HepG2 (cell line): ENCODE measurements around the gene GGA1. TPM values are rescaled to one million over a fixed set of nuclear protein-coding genes. Genes with fewer than 3 reads are reported as not detected.
A peak's percentile ranks its signal among the peaks of the same experiment; 100 is the strongest.

Experiments
- ATAC-seq: fragments of 200-7000 bp; cut with Tn5 transposase; 3 replicates; pipeline ENCODE4 v1.9.1; 2020; ENCODE audit warnings: mild to moderate bottlenecking, moderate library complexity
- BruUV-seq: library from RNA; stranded (reverse); fragments of 400-500 nt; replicated peaks from 2 replicates; lab custom pipeline; 2021; lab: Mats Ljungman, UMichigan
- CTCF ChIA-PET: fragments of 300-600 bp; formaldehyde crosslinking; extraction: SDS; loops from one replicate; lab custom pipeline; 2021; ENCODE audit warnings: low total read pairs, inconsistent platforms, low intra/inter-chr PET ratio; lab: Yijun Ruan, JAX
- POLR2A ChIA-PET: fragments of 350-600 bp; sonication (Branson Sonifier 250); formaldehyde crosslinking; loops from one replicate; lab custom pipeline; 2020; ENCODE audit warnings: antibody characterized with exemption, inconsistent platforms; lab: Yijun Ruan, JAX
- DNase-seq: peaks from one replicate; pipeline ENCODE4 v3.0.0-alpha.2; 2015; ENCODE audit warnings: low spot score
- FAIRE-seq: peaks from 3 replicates; lab custom pipeline; 2011; peaks lifted over from hg19 to GRCh38; lab: Jason Lieb, UNC
- H2AFZ ChIP-seq: one replicate; pipeline ENCODE4 v1.6.1; 2011; ENCODE audit warnings: low read length, inconsistent platforms
- H3K27ac ChIP-seq: fragments of 300-600 bp; 3 replicates; pipeline ENCODE4 v1.8.0; 2011; ENCODE audit warnings: mixed run types, mild to moderate bottlenecking, mixed read lengths, low read length, inconsistent platforms; ENCODE audit not compliant: insufficient read depth; ENCODE audit errors: extremely low read length
- H3K27me3 ChIP-seq, 2 experiments: fragments of 200-600 bp in 1 of 2; 2 replicates in 1 of 2; 3 replicates in 1 of 2; pipeline versions ENCODE4 v1.6.0 to v1.8.0; 2011; ENCODE audit warnings: low read length in 2 of 2, mild to moderate bottlenecking in 2 of 2, moderate library complexity in 2 of 2, inconsistent platforms in 1 of 2; ENCODE audit not compliant: insufficient read depth in 2 of 2, control insufficient read depth in 1 of 2
- H3K36me3 ChIP-seq, 2 experiments: fragments of 200-600 bp in 1 of 2; replicated peaks in 1 of 2; 2 replicates in 1 of 2; 3 replicates in 1 of 2; pipeline versions ENCODE4 v1.5.1 to v1.8.0; 2011; ENCODE audit warnings: low read length in 2 of 2, inconsistent platforms in 1 of 2; ENCODE audit not compliant: insufficient read depth in 2 of 2, control insufficient read depth in 1 of 2
- H3K4me1 ChIP-seq: 2 replicates; pipeline ENCODE4 v1.5.1; 2012; ENCODE audit warnings: low read length, inconsistent platforms; ENCODE audit not compliant: insufficient read depth
- H3K4me2 ChIP-seq: 2 replicates; pipeline ENCODE4 v1.6.0; 2011; ENCODE audit warnings: low read depth, low read length, inconsistent platforms
- H3K4me3 ChIP-seq, 3 experiments: fragments of 200-600 bp in 1 of 3; sonication (generic), shearing (Covaris generic) in 1 of 3; replicated peaks in 1 of 3; 2 replicates each; pipeline ENCODE4 v1.5.1; 2011 to 2016; ENCODE audit warnings: low read length in 3 of 3, inconsistent platforms in 2 of 3, low read depth in 2 of 3, mild to moderate bottlenecking in 2 of 3, control low read depth in 1 of 3, mixed read lengths in 1 of 3; ENCODE audit not compliant: insufficient read depth in 1 of 3
- H3K79me2 ChIP-seq: one replicate; pipeline ENCODE4 v1.6.1; 2011; ENCODE audit warnings: low read length, inconsistent platforms; ENCODE audit not compliant: insufficient read depth
- H3K9ac ChIP-seq: 2 replicates; pipeline ENCODE4 v1.6.0; 2011; ENCODE audit warnings: mild to moderate bottlenecking, low read depth, low read length, inconsistent platforms; ENCODE audit not compliant: insufficient read depth
- H3K9me3 ChIP-seq: 2 replicates; pipeline ENCODE4 v1.5.1; 2012; ENCODE audit warnings: mild to moderate bottlenecking, low read length
- H4K20me1 ChIP-seq: 2 replicates; pipeline ENCODE4 v1.6.0; 2011; ENCODE audit warnings: inconsistent platforms, mild to moderate bottlenecking, low read length, moderate library complexity; ENCODE audit not compliant: insufficient read depth
- ETV5 ChIP-seq: IDR thresholded peaks from 2 replicates; pipeline ENCODE4 v1.6.1; 2018; ENCODE audit warnings: missing biosample characterization, missing genetic modification reagents, inconsistent platforms, borderline replicate concordance
- HNRNPH1 ChIP-seq: fragments of 200-400 bp; formaldehyde crosslinking; optimal IDR thresholded peaks from 2 replicates; pipeline ENCODE3; 2017; ENCODE audit warnings: mild to moderate bottlenecking, low read depth, low read length
- RBM22 ChIP-seq: fragments of 200-400 bp; formaldehyde crosslinking; optimal IDR thresholded peaks from 2 replicates; pipeline ENCODE3; 2017; ENCODE audit warnings: mild to moderate bottlenecking, low read length, moderate library complexity
- SIX4 ChIP-seq: sonication (generic); formaldehyde crosslinking; IDR thresholded peaks from 2 replicates; pipeline ENCODE4 v1.4.0; 2020; ENCODE audit warnings: missing genetic modification reagents
- SYNCRIP ChIP-seq: fragments of 200-400 bp; formaldehyde crosslinking; IDR thresholded peaks from 2 replicates; pipeline ENCODE4 v1.6.1; 2018; ENCODE audit warnings: mild to moderate bottlenecking, low read depth, low read length; ENCODE audit not compliant: insufficient read depth
- TOPORS ChIP-seq: sonication (generic); formaldehyde crosslinking; IDR thresholded peaks from 2 replicates; pipeline ENCODE4 v1.8.0; 2023; ENCODE audit warnings: mild to moderate bottlenecking, missing genetic modification reagents
- ZNF12 ChIP-seq: sonication (generic); formaldehyde crosslinking; IDR thresholded peaks from 2 replicates; pipeline ENCODE4 v1.5.0; 2020; ENCODE audit warnings: missing genetic modification reagents
- ZNF652 ChIP-seq: IDR thresholded peaks from 2 replicates; pipeline ENCODE4 v1.6.1; 2016; ENCODE audit warnings: low read depth, borderline replicate concordance
- WGBS: methylation state at CpG from one replicate; pipeline ENCODE4 v1.1.6; 2017; ENCODE audit warnings: low lambda C conversion rate; 5-methylcytosine and 5-hydroxymethylcytosine counted together
- in situ Hi-C: cut with HindIII; loops from 2 replicates; pipeline ENCODE4 v1.10.0; 2017; ENCODE audit warnings: low pct_unique_long_range_greater_than_20kb; ENCODE audit not compliant: extremely low pct_ligation_motif_present
- intact Hi-C: fragments of 100-400 bp; cut with micrococcal nuclease; formaldehyde crosslinking; loops from one replicate; pipeline ENCODE4 v1.10.0; 2022; ENCODE audit not compliant: unreplicated experiment
- polyA plus RNA-seq, 8 experiments: library from polyadenylated mRNA; depleted of rRNA in 3 of 8; stranded (reverse) in 7 of 8; unstranded in 1 of 8; fragments of >200 nt; fragmentation: Illumina TruSeq in 4 of 8; extraction: Trizol in 4 of 8; gene quantifications; 2 replicates each; pipeline versions ENCODE4 v1.2.1 to v1.2.3, GENCODE V29; 2011 to 2016; ENCODE audit warnings: low read depth in 4 of 8, missing spikeins in 1 of 8, mixed read lengths in 1 of 8; ENCODE audit not compliant: insufficient read depth in 1 of 8
- total RNA-seq, 5 experiments: library from RNA; depleted of rRNA; stranded (reverse); fragments of >200 nt; fragmentation: Illumina TruSeq; extraction: Trizol; gene quantifications; 2 replicates each; pipeline ENCODE4 v1.2.3, GENCODE V29; 2016; ENCODE audit warnings: low read depth in 1 of 5
- TF ChIP-seq, protein P1 (sequence below): sonication (generic); formaldehyde crosslinking; IDR thresholded peaks from 2 replicates; pipeline ENCODE4 v1.9.0; 2021; ENCODE audit warnings: missing genetic modification reagents, borderline replicate concordance
- TF ChIP-seq, protein P2 (sequence below): sonication (generic); formaldehyde crosslinking; conservative IDR thresholded peaks from 2 replicates; pipeline ENCODE4 v1.5.0; 2020; ENCODE audit warnings: missing genetic modification reagents
- TF ChIP-seq, protein P3 (sequence below): sonication (generic); formaldehyde crosslinking; IDR thresholded peaks from 2 replicates; pipeline ENCODE4 v1.8.0; 2022; ENCODE audit warnings: mild to moderate bottlenecking, missing genetic modification reagents, moderate library complexity
- TF ChIP-seq, protein P4 (sequence below): sonication (generic); formaldehyde crosslinking; IDR thresholded peaks from 2 replicates; pipeline ENCODE4 v1.5.0; 2020; ENCODE audit warnings: missing genetic modification reagents, mild to moderate bottlenecking, borderline replicate concordance
- TF ChIP-seq, protein P5 (sequence below): IDR thresholded peaks from 2 replicates; pipeline ENCODE4 v1.6.1; 2016; ENCODE audit warnings: low read depth, borderline replicate concordance
- TF ChIP-seq, protein P6 (sequence below): sonication (generic); formaldehyde crosslinking; conservative IDR thresholded peaks from 2 replicates; pipeline ENCODE4 v1.4.0; 2020; ENCODE audit warnings: missing genetic modification reagents

Gene GGA1
- total and polyA plus RNA-seq, 2 of the 13 experiments (the other 11 are each of a cell fraction or from before 2014, with no cell fraction given) = 29.1 to 87.2 TPM

DNA sequence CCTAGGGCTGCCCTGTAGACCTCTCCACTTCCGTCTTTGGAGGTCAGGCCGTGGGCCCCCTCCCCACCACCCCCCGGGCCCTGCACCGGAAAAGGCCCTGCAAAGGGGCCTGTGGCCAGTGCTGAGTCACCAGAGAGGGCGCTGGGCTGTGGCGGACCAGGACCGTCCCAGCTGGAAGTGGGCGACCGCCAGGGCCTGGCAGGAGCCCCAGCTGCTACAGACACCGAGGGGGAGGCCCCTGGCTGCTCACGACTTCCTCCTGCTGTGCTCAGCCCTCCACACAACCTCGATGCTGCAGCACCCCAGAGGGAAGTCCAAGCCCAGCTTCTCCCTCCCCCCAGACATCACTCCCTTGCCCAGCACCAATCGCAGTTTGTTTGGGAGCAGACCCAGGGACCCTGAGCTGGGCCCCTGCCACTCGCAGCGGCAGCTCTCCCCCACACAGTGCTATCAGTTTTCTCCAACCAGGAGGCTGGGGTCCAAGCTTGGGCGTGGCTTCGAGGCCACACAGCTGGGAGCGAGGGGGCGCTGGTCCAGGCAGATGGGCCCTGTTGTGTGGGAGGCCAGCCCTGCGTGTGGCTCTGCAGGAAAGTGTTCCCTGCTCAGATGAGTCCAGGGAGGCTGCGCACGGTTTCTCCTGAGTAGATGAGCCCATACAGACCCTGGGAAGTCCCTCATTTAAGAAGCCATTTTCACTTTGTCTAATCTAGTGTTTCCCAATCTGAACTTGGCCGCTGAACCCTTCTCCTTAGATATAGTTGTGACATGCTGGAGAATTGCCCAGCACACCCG, 25.2 kb downstream of the GGA1 start:
- FAIRE-seq = peak; percentile 52
- ChIA-PET POLR2A (interaction anchor here (0.6 to 15.8 kb wide), 17 partner anchors 8 to 262 kb away, joined by 3 to 242 read pairs (median 4); partner anchors contain the start of genes GCAT, GGA1, NOL12 and PDXP), CTCF (interaction anchor here (1.0 to 1.5 kb wide), 2 partner anchors 10 to 24 kb away, joined by 3 to 4 read pairs; no protein-coding TSS in a partner anchor)
- Histone ChIP-seq H3K4me3 (peak overlapping the region; percentile 31 to 69 (median 51); a peak in 5 of 6 replicates), H3K27ac (peak overlapping the region; percentile 84), H4K20me1 (no peaks in the 10 kb centered on the region), H3K36me3 (no peaks in the 10 kb centered on the region; a peak in 1 of 5 replicates), H3K27me3 (no peaks in the 10 kb centered on the region), H2AFZ (no peak overlapping the region), H3K4me1 (peaks cover 84% of the 10 kb centered on the region), H3K9ac (peak overlapping the region; percentile 63), H3K79me2 (no peaks in the 10 kb centered on the region), H3K4me2 (peak overlapping the region; percentile 94), H3K9me3 (no peaks in the 10 kb centered on the region)
- peak; percentile 85 for DNase-seq
- 4% methylated on average over 9 of the region's 24 CpGs for WGBS
- in situ Hi-C loops (no loop called here), intact Hi-C loops (no loop called here)
- no TSS peak for BruUV-seq
- peak; percentile 67 for ATAC-seq
- TF ChIP-seq, protein P1, sequence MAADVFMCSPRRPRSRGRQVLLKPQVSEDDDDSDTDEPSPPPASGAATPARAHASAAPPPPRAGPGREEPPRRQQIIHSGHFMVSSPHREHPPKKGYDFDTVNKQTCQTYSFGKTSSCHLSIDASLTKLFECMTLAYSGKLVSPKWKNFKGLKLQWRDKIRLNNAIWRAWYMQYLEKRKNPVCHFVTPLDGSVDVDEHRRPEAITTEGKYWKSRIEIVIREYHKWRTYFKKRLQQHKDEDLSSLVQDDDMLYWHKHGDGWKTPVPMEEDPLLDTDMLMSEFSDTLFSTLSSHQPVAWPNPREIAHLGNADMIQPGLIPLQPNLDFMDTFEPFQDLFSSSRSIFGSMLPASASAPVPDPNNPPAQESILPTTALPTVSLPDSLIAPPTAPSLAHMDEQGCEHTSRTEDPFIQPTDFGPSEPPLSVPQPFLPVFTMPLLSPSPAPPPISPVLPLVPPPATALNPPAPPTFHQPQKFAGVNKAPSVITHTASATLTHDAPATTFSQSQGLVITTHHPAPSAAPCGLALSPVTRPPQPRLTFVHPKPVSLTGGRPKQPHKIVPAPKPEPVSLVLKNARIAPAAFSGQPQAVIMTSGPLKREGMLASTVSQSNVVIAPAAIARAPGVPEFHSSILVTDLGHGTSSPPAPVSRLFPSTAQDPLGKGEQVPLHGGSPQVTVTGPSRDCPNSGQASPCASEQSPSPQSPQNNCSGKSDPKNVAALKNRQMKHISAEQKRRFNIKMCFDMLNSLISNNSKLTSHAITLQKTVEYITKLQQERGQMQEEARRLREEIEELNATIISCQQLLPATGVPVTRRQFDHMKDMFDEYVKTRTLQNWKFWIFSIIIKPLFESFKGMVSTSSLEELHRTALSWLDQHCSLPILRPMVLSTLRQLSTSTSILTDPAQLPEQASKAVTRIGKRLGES (CRISPR knock-in tag) = no peak
- TF ChIP-seq ETV5 (CRISPR knock-in tag) = peak; percentile 88
- TF ChIP-seq HNRNPH1 = no peak
- no peak for TF ChIP-seq SYNCRIP
- TF ChIP-seq SIX4 (CRISPR knock-in tag) = no peak
- peak; percentile 63; the same call in 1 of the 2 replicates for TF ChIP-seq TOPORS (CRISPR knock-in tag)
- no peak for TF ChIP-seq ZNF12 (CRISPR knock-in tag)
- TF ChIP-seq, protein P2, sequence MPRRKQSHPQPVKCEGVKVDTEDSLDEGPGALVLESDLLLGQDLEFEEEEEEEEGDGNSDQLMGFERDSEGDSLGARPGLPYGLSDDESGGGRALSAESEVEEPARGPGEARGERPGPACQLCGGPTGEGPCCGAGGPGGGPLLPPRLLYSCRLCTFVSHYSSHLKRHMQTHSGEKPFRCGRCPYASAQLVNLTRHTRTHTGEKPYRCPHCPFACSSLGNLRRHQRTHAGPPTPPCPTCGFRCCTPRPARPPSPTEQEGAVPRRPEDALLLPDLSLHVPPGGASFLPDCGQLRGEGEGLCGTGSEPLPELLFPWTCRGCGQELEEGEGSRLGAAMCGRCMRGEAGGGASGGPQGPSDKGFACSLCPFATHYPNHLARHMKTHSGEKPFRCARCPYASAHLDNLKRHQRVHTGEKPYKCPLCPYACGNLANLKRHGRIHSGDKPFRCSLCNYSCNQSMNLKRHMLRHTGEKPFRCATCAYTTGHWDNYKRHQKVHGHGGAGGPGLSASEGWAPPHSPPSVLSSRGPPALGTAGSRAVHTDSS (CRISPR knock-in tag) = no peak
- TF ChIP-seq, protein P3, sequence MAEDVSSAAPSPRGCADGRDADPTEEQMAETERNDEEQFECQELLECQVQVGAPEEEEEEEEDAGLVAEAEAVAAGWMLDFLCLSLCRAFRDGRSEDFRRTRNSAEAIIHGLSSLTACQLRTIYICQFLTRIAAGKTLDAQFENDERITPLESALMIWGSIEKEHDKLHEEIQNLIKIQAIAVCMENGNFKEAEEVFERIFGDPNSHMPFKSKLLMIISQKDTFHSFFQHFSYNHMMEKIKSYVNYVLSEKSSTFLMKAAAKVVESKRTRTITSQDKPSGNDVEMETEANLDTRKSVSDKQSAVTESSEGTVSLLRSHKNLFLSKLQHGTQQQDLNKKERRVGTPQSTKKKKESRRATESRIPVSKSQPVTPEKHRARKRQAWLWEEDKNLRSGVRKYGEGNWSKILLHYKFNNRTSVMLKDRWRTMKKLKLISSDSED = no peak
- TF ChIP-seq RBM22 = peak; percentile 59
- no peak for TF ChIP-seq ZNF652
- TF ChIP-seq, protein P4, sequence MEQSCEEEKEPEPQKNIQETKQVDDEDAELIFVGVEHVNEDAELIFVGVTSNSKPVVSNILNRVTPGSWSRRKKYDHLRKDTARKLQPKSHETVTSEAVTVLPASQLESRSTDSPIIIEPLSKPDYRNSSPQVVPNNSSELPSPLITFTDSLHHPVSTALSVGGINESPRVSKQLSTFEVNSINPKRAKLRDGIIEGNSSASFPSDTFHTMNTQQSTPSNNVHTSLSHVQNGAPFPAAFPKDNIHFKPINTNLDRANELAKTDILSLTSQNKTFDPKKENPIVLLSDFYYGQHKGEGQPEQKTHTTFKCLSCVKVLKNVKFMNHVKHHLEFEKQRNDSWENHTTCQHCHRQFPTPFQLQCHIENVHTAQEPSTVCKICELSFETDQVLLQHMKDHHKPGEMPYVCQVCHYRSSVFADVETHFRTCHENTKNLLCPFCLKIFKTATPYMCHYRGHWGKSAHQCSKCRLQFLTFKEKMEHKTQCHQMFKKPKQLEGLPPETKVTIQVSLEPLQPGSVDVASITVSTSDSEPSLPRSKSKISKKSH (CRISPR knock-in tag) = no peak
- TF ChIP-seq, protein P5, sequence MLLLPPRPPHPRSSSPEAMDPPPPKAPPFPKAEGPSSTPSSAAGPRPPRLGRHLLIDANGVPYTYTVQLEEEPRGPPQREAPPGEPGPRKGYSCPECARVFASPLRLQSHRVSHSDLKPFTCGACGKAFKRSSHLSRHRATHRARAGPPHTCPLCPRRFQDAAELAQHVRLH (CRISPR knock-in tag) = peak; percentile 60; the same call in 1 of the 2 replicates
- TF ChIP-seq, protein P6, sequence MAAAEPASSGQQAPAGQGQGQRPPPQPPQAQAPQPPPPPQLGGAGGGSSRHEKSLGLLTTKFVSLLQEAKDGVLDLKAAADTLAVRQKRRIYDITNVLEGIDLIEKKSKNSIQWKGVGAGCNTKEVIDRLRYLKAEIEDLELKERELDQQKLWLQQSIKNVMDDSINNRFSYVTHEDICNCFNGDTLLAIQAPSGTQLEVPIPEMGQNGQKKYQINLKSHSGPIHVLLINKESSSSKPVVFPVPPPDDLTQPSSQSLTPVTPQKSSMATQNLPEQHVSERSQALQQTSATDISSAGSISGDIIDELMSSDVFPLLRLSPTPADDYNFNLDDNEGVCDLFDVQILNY (CRISPR knock-in tag) = no peak
